Dendritic cell treated with granulocyte-macrophage colony-stimulating factor and Interleukin-4, amounts not matched to agents 40 ng/mL and 50 ng/mL, for 4 days (primary cell): ENCODE data around the gene WNT10A.
A peak's percentile ranks its signal among the peaks of the same experiment; 100 is the strongest.

Source experiments
- H3K27ac Mint-ChIP-seq: one replicate; pipeline ENCODE4 v1.8.0; 2022; ENCODE audit warnings: mild to moderate bottlenecking, mixed read lengths
- H3K27me3 Mint-ChIP-seq: one replicate; pipeline ENCODE4 v1.8.0; 2022; ENCODE audit warnings: mild to moderate bottlenecking, mixed read lengths
- H3K36me3 Mint-ChIP-seq: one replicate; pipeline ENCODE4 v1.8.0; 2022; ENCODE audit warnings: low read depth, mixed read lengths
- H3K4me1 Mint-ChIP-seq: one replicate; pipeline ENCODE4 v1.8.0; 2022; ENCODE audit warnings: low read depth, mixed read lengths
- H3K4me3 Mint-ChIP-seq: one replicate; pipeline ENCODE4 v1.8.0; 2022; ENCODE audit warnings: mild to moderate bottlenecking, moderate library complexity, mixed read lengths
- H3K9me3 Mint-ChIP-seq: one replicate; pipeline ENCODE4 v1.8.0; 2022; ENCODE audit warnings: mixed read lengths
- intact Hi-C: fragments of 100-400 bp; cut with micrococcal nuclease; formaldehyde crosslinking; loops from one replicate; pipeline ENCODE4 v1.15.0; 2022

Gene WNT10A

DNA sequence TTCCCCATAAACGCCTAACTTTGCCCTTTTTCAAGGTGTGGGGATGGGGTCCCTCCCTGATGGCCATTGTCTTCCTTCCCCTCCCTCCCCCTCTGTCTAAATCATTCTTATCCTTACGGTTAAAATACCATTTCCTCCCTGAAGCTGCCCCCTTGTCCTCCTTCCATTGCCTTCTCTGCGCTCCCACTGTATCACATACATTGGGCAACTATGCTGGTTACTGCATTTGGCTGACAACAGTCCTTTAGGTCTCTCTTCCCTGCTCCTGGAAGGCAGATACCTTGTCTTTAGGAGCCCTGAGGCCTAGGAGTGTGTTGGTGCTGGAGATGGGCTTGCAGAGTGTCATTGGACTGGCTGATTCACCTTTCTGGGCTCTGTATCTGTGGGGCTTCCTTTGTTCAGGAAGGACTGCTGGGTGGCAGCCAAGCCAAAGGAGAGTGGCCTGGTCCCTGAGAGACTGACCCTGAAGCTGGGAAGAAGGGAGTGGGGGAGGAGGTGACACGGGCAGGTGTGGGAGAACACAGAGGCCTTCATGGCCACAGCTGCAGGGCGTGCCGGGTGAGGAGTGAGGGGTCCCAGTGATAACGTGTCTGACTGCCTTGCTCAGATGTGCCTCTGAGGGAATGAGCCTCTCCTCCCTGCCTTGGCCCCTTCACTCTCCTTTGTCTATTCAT lies 18.9 kb upstream of the WNT10A start:
- Mint-ChIP-seq H3K36me3 (no peaks in the 10 kb centered on the region), H3K27ac (no peak overlapping the region), H3K9me3 (no peaks in the 10 kb centered on the region), H3K4me1 (peaks cover 32% of the 10 kb centered on the region), H3K4me3 (no peak overlapping the region), H3K27me3 (peaks cover 87% of the 10 kb centered on the region)
- intact Hi-C loops = no loop called here

DNA sequence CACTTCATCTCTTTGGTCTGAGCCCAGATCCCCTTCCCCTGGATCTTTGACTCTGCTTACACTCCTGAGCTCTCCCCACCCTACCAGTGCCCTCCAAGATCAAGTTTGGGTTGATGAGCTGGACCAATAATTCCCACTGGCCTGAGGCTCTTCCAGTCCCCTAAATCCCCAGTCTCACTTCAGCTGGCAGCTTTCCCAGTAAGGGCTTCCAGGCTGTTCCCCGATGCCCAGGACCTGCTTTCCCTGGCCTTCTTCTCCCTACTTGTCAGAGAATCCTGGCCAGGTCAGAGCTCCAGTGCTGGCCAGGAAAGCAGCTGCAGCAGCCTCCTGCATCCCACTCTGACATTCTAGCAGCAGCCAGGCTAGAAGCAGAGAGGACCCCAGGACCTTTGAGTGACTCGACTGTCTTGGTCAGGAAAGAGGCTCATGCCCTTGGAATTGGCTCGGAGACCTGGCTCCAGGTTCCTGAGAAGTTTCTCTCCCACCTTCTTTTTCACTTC lies 17.6 kb upstream of the WNT10A start:
- intact Hi-C loops = no loop called here
- Mint-ChIP-seq H3K4me1 (peaks cover 45% of the 10 kb centered on the region), H3K4me3 (no peak overlapping the region), H3K9me3 (no peaks in the 10 kb centered on the region), H3K27me3 (peaks cover 80% of the 10 kb centered on the region), H3K36me3 (no peaks in the 10 kb centered on the region), H3K27ac (no peak overlapping the region)

DNA sequence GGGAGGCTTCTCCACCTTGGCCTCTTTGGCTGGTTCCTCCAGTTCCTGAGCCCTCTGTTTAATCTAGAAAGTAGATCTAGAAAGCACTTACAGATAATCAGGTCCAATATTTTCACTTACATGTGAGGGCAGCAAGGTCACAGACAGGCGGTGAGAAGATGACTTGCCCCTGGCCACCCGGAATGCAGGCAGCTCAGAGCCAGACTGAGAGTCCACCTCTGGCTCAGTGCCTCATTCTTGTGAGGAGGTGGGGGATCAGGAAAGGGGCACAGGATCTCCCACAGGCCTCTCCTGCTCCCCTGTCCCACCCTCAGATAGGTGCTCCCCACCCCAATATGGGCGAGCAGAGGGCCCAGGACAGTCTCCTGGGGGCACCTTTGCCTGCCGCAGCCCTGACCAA lies 15.3 kb upstream of the WNT10A start:
- Mint-ChIP-seq H3K27ac (no peak overlapping the region), H3K36me3 (no peaks in the 10 kb centered on the region), H3K4me3 (no peak overlapping the region), H3K9me3 (no peaks in the 10 kb centered on the region), H3K4me1 (peaks cover 42% of the 10 kb centered on the region), H3K27me3 (peaks cover 79% of the 10 kb centered on the region)
- intact Hi-C loops = no loop called here

DNA sequence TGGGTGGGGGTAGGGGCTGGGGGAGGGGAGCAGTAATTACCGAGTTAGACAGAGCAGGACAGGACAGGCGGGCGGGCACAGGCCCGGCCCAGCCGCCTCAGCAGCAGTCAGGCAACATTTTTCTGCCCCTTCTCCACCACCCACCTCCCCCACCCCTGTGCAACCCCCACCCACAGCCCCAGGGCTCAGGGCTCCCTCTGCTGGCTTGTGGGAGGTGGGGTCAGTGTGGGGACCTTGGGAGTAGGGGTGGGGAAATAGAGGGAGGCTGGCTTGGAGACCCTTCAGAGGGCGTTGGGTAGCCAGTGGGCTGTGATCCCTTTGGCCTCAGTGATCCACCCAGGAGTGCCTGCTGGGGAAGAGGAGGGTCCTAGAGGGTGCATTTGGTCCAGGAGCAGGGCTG lies 14.7 kb upstream of the WNT10A start:
- intact Hi-C loops = no loop called here
- Mint-ChIP-seq H3K27ac (no peak overlapping the region), H3K4me1 (peaks cover 42% of the 10 kb centered on the region)

DNA sequence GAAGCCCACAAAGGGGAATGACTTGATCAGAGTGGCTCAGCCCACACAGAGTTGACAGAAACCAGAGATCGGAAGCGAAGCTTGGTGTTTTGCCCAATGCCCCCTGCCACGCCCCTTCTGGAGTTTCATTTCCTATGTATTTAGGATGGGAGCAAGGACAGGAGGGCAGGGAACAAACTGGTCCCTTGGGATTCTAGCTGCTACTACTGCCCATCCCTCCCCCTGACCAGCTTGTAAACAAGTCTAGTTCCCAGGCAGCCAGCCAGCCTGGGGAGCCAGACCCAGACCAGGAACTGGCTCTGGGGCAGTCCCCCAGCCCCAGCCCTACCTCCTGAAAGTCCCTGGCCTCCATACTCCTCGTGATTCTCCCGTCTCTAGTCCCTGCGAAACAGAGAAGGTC lies 12.8 kb upstream of the WNT10A start:
- no peaks in the 10 kb centered on the region for H3K9me3 Mint-ChIP-seq
- intact Hi-C loops = no loop called here
- no peak overlapping the region for H3K4me3 Mint-ChIP-seq
- H3K27me3 Mint-ChIP-seq = peaks cover 79% of the 10 kb centered on the region
- peaks cover 58% of the 10 kb centered on the region for H3K4me1 Mint-ChIP-seq
- no peak overlapping the region for H3K27ac Mint-ChIP-seq
- no peaks in the 10 kb centered on the region for H3K36me3 Mint-ChIP-seq

More for the DNA sequence above, 14.7 kb upstream of the WNT10A start:
- peaks cover 80% of the 10 kb centered on the region for H3K27me3 Mint-ChIP-seq
- H3K9me3 Mint-ChIP-seq = no peaks in the 10 kb centered on the region
- no peaks in the 10 kb centered on the region for H3K36me3 Mint-ChIP-seq
- no peak overlapping the region for H3K4me3 Mint-ChIP-seq

DNA sequence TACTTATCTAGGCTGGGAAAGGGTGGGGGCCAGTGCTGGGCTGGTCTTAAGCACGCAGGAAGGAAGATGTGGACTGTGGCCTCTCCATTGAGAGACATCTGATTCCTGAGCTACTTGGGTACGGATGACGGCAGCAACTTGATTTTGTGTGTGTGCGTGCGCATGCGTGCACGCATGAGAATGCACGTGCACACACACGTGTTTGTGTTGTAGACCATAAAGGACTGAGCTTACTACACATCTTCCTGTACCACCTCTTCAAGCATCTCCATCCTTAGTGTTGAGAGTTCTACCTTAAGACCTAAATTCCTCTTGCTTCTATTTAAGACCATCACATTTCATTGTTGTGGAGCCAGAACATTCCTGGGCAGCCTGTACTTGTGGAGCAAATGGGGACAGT lies 11.6 kb upstream of the WNT10A start:
- intact Hi-C loops = no loop called here
- Mint-ChIP-seq H3K27me3 (peaks cover 79% of the 10 kb centered on the region), H3K9me3 (no peaks in the 10 kb centered on the region), H3K27ac (no peak overlapping the region), H3K36me3 (no peaks in the 10 kb centered on the region), H3K4me3 (no peak overlapping the region), H3K4me1 (peaks cover 54% of the 10 kb centered on the region)

DNA sequence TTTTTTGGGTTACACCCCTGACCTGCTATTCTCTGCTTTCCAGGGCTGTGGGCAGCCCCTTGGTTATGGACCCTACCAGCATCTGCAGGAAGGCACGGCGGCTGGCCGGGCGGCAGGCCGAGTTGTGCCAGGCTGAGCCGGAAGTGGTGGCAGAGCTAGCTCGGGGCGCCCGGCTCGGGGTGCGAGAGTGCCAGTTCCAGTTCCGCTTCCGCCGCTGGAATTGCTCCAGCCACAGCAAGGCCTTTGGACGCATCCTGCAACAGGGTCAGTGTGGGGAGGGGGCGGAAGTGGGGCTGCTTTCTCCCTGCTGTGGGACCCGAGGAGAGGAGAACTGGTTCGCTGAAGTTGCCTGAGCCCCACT lies 9.7 kb upstream of the WNT10A start:
- no peak overlapping the region for H3K27ac Mint-ChIP-seq
- peaks cover 81% of the 10 kb centered on the region for H3K27me3 Mint-ChIP-seq
- no peaks in the 10 kb centered on the region for H3K9me3 Mint-ChIP-seq
- H3K4me1 Mint-ChIP-seq = peaks cover 53% of the 10 kb centered on the region
- intact Hi-C loops = no loop called here
- peak overlapping the region; percentile 63 for H3K4me3 Mint-ChIP-seq
- no peaks in the 10 kb centered on the region for H3K36me3 Mint-ChIP-seq

DNA sequence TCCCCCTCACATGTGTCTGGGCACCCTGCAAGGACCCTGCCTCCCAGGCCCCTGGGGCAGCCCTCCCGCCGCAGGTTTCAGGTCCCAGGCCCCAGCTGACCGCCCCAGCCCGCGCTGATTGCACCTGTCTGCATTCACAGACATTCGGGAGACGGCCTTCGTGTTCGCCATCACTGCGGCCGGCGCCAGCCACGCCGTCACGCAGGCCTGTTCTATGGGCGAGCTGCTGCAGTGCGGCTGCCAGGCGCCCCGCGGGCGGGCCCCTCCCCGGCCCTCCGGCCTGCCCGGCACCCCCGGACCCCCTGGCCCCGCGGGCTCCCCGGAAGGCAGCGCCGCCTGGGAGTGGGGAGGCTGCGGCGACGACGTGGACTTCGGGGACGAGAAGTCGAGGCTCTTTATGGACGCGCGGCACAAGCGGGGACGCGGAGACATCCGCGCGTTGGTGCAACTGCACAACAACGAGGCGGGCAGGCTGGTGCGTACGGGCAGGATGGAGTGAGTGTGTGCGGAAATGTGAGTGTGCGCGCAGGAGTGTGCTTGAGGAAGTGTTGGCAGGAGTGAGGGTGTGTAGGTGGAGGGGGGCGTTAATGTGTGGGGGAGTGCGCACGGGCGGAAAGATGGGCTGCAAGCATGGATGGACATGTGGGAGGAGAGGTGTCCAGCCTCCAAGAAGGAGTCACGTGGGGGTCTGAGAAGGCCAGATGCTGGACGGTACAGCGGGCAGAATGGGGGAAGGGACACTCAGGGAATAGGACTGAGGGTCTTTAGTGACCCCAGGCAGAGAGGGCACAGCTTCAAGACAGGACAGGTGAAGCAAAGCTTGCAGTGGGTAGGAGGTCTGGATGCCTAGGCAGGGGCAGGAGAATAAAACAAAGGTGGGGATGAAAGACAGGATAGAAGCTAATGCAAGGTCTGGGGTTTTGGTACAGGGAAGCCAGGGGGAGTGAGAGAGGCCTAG lies 9.0 kb upstream of the WNT10A start:
- peak overlapping the region; percentile 63 for H3K4me3 Mint-ChIP-seq
- no peaks in the 10 kb centered on the region for H3K36me3 Mint-ChIP-seq
- no peak overlapping the region for H3K27ac Mint-ChIP-seq
- intact Hi-C loops = no loop called here
- H3K4me1 Mint-ChIP-seq = peaks cover 54% of the 10 kb centered on the region
- H3K27me3 Mint-ChIP-seq = peaks cover 83% of the 10 kb centered on the region
- no peaks in the 10 kb centered on the region for H3K9me3 Mint-ChIP-seq

DNA sequence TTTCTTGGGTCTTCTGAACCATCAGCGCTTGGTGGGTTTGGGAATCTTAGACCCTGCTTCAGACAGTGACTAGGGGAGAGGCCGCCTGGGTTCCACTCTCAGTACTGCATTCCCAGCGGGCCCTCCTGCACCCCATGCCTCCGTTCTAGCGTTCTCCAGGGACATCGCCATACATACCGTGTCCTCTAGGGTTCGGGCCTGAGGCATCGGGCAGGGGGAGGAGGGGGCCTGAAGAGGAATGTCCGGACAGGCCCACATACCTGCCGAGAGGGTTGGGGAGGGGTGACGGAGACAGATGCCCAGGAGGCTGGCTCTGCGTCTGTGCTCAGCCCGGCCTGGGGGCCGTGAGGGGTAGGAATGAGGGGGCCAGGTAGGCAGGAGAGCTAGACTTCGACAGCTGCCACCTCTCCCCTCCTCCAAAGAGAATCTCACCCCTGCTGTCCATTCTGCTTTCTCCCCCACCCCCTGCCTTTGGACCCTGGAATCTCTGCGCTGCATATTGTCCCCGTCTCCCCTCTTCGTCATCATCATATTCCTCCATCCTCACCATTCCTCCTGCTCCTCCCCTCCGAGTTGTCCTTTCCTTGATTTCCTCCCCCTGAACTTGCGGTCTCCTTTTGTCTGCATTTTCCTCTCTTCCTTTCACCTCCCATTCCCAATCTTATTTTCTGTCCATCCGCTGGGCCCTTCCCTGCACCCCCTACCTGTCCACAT lies 7.8 kb upstream of the WNT10A start:
- intact Hi-C loops = no loop called here
- H3K4me3 Mint-ChIP-seq = no peak overlapping the region
- no peak overlapping the region for H3K27ac Mint-ChIP-seq
- H3K36me3 Mint-ChIP-seq = no peaks in the 10 kb centered on the region
- no peaks in the 10 kb centered on the region for H3K9me3 Mint-ChIP-seq
- H3K27me3 Mint-ChIP-seq = peaks cover 88% of the 10 kb centered on the region
- H3K4me1 Mint-ChIP-seq = peaks cover 46% of the 10 kb centered on the region

DNA sequence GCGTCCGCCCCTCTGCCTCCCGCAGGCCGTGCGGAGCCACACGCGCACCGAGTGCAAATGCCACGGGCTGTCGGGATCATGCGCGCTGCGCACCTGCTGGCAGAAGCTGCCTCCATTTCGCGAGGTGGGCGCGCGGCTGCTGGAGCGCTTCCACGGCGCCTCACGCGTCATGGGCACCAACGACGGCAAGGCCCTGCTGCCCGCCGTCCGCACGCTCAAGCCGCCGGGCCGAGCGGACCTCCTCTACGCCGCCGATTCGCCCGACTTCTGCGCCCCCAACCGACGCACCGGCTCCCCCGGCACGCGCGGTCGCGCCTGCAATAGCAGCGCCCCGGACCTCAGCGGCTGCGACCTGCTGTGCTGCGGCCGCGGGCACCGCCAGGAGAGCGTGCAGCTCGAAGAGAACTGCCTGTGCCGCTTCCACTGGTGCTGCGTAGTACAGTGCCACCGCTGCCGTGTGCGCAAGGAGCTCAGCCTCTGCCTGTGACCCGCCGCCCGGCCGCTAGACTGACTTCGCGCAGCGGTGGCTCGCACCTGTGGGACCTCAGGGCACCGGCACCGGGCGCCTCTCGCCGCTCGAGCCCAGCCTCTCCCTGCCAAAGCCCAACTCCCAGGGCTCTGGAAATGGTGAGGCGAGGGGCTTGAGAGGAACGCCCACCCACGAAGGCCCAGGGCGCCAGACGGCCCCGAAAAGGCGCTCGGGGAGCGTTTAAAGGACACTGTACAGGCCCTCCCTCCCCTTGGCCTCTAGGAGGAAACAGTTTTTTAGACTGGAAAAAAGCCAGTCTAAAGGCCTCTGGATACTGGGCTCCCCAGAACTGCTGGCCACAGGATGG lies 7.1 kb upstream of the WNT10A start:
- Mint-ChIP-seq H3K36me3 (no peaks in the 10 kb centered on the region), H3K27me3 (peaks cover 91% of the 10 kb centered on the region), H3K4me3 (no peak overlapping the region), H3K27ac (no peak overlapping the region), H3K9me3 (no peaks in the 10 kb centered on the region), H3K4me1 (peaks cover 38% of the 10 kb centered on the region)
- intact Hi-C loops = no loop called here

DNA sequence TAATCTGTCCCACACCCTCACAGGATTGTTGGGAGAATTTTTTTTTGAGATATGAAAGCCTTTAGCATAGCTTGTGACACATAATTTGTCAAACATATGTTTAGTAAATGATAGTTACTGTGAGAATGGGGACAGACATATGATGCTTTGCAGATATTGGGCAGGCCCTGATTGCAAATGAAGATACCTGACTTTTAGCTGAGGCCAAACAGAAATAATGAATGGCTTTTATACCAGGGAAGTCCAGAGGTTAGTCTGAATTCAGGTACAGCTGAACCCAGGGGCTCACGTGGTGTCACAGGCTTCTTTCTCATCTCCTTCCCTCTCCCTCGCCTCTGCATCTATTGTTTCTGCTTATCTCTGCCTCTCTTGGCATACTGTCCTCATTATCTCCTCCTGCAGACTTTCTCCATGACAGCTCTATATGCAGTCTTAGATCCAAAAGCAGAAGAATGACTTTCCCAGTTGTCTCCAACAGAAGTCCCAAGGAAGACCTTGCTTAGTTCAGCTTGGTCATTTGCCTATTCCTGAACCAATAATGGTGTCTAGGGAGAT lies 4.9 kb upstream of the WNT10A start:
- no peak overlapping the region for H3K4me3 Mint-ChIP-seq
- intact Hi-C loops = loop anchor here (1.0 kb wide), 1 partner anchor 23 kb away; no protein-coding TSS in a partner anchor
- H3K36me3 Mint-ChIP-seq = no peaks in the 10 kb centered on the region
- no peak overlapping the region for H3K27ac Mint-ChIP-seq
- H3K4me1 Mint-ChIP-seq = peaks cover 43% of the 10 kb centered on the region
- H3K27me3 Mint-ChIP-seq = peaks cover 94% of the 10 kb centered on the region
- no peaks in the 10 kb centered on the region for H3K9me3 Mint-ChIP-seq

DNA sequence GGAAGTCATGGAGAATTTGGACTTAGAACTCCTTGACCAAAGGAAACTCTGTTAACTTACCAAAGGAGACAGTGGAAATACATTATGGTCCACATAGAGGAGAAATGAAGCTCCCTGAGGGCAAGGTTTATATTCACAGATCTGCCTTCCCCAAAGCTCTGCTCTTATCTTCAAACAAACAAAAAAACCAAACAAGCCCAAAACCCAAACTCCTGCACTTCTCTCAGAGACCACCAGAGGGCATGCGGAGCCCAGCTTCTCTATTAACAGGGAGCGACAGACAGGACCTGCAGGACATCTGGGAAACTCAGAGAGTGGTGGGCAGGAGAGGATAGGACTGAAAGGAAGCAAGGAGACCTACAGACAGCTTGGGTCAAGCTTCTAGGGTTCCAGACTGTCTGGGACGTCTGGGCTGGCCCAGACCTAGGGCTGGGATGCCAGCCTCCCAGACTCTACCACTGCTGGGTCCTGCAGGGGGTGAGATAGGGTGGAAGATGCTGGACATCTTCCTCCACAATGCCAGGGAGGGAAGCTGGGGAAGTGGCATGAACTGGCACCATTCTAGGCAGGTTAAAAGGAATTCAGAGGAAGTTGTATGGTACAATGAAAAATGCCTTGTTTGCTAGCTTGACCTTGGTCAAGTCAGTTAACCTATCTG lies 4.0 kb upstream of the WNT10A start:
- Mint-ChIP-seq H3K27ac (no peak overlapping the region), H3K4me1 (peaks cover 36% of the 10 kb centered on the region), H3K9me3 (no peaks in the 10 kb centered on the region), H3K27me3 (peaks cover 95% of the 10 kb centered on the region), H3K36me3 (no peaks in the 10 kb centered on the region), H3K4me3 (no peak overlapping the region)
- intact Hi-C loops = loop anchor here (1.0 kb wide), 1 partner anchor 22 kb away; no protein-coding TSS in a partner anchor
